Keratinocyte (primary cell): ENCODE results near the gene RHEX. TPM values are rescaled to one million over a fixed set of nuclear protein-coding genes. Genes with fewer than 3 reads are reported as not detected.

Experiments
- DNase-seq: peaks from one replicate; pipeline ENCODE4 v3.0.0-alpha.2; 2011; ENCODE audit warnings: low read depth, missing footprints, low spot score
- FAIRE-seq: peaks from 2 replicates; lab custom pipeline; 2011; peaks lifted over from hg19 to GRCh38; lab: Jason Lieb, UNC
- H2AFZ ChIP-seq: 2 replicates; pipeline ENCODE4 v1.6.0; 2012; ENCODE audit warnings: low read length, control low read depth, inconsistent platforms; ENCODE audit not compliant: control insufficient read depth
- H3K27ac ChIP-seq: 2 replicates; pipeline ENCODE4 v1.5.1; 2011; ENCODE audit warnings: low read length; ENCODE audit not compliant: control insufficient read depth, insufficient read depth
- H3K27me3 ChIP-seq: 3 replicates; pipeline ENCODE4 v1.6.0; 2011; ENCODE audit warnings: low read length; ENCODE audit not compliant: control insufficient read depth, insufficient read depth; ENCODE audit errors: extremely low read depth
- H3K36me3 ChIP-seq, 2 experiments: 2 replicates in 1 of 2; 3 replicates in 1 of 2; pipeline ENCODE4 v1.5.1; 2011; ENCODE audit warnings: low read length in 2 of 2, mild to moderate bottlenecking in 1 of 2; ENCODE audit not compliant: control insufficient read depth in 2 of 2, insufficient read depth in 2 of 2; ENCODE audit errors: extremely low read depth in 1 of 2
- H3K4me1 ChIP-seq: 3 replicates; pipeline ENCODE4 v1.5.1; 2011; ENCODE audit warnings: low read length; ENCODE audit not compliant: control insufficient read depth, insufficient read depth; ENCODE audit errors: extremely low read depth
- H3K4me2 ChIP-seq: 3 replicates; pipeline ENCODE4 v1.6.0; 2011; ENCODE audit warnings: low read depth, low read length; ENCODE audit not compliant: control insufficient read depth, insufficient read depth; ENCODE audit errors: extremely low read depth
- H3K4me3 ChIP-seq, 3 experiments: fragments of 200-600 bp in 1 of 3; sonication (generic) in 1 of 3; 2 replicates in 2 of 3; 3 replicates in 1 of 3; pipeline ENCODE4 v1.5.1; 2011 to 2016; ENCODE audit warnings: low read length in 3 of 3, mild to moderate bottlenecking in 3 of 3, control low read depth in 2 of 3, inconsistent platforms in 1 of 3, low read depth in 1 of 3, mixed read lengths in 1 of 3, mixed run types in 1 of 3, moderate library complexity in 1 of 3; ENCODE audit not compliant: control insufficient read depth in 2 of 3, insufficient read depth in 2 of 3; ENCODE audit errors: extremely low read depth in 1 of 3
- H3K79me2 ChIP-seq: 2 replicates; pipeline ENCODE4 v1.6.0; 2012; ENCODE audit warnings: low read length; ENCODE audit not compliant: control insufficient read depth, insufficient read depth
- H3K9ac ChIP-seq: 3 replicates; pipeline ENCODE4 v1.6.0; 2011; ENCODE audit warnings: low read length; ENCODE audit not compliant: control insufficient read depth, insufficient read depth; ENCODE audit errors: extremely low read depth
- H3K9me1 ChIP-seq: 3 replicates; pipeline ENCODE4 v1.6.0; 2011; ENCODE audit warnings: low read length; ENCODE audit not compliant: control insufficient read depth, insufficient read depth; ENCODE audit errors: extremely low read depth
- H3K9me3 ChIP-seq: 2 replicates; pipeline ENCODE4 v1.5.1; 2012; ENCODE audit warnings: low read depth, low read length; ENCODE audit not compliant: control insufficient read depth
- H4K20me1 ChIP-seq: 3 replicates; pipeline ENCODE4 v1.6.0; 2011; ENCODE audit warnings: low read length; ENCODE audit not compliant: control insufficient read depth, insufficient read depth; ENCODE audit errors: extremely low read depth
- CTCF ChIP-seq, 3 experiments: IDR thresholded peaks in 1 of 3; conservative IDR thresholded peaks in 1 of 3; optimal IDR thresholded peaks in 1 of 3; 2 replicates in 2 of 3; 3 replicates in 1 of 3; pipeline versions ENCODE3 to v1.5.1; 2011; ENCODE audit warnings: low read length in 3 of 3, mild to moderate bottlenecking in 3 of 3, moderate library complexity in 2 of 3, control low read depth in 1 of 3, inconsistent platforms in 1 of 3; ENCODE audit not compliant: insufficient read depth in 2 of 3; ENCODE audit errors: extremely low read depth in 1 of 3
- EZH2 ChIP-seq: IDR thresholded peaks from one replicate; pipeline ENCODE4 v1.6.1; 2012; ENCODE audit warnings: inconsistent platforms, mild to moderate bottlenecking, low read length, moderate library complexity
- dilution Hi-C: fragments of 300-500 bp; cut with MboI; formaldehyde crosslinking; loops from one replicate; pipeline ENCODE4 v1.7.0; 2020; ENCODE audit warnings: low sequenced_read_pairs; ENCODE audit not compliant: extremely low pct_ligation_motif_present
- polyA plus RNA-seq, 5 experiments: library from polyadenylated mRNA; depleted of rRNA in 3 of 5; stranded (reverse) in 3 of 5; stranded (forward) in 1 of 5; unstranded in 1 of 5; fragments of >200 nt; gene quantifications; 1 replicate in 1 of 5; 2 replicates in 3 of 5; 3 replicates in 1 of 5; pipeline versions ENCODE4 v1.2.1 to v1.2.3, GENCODE V29; 2011 to 2012; ENCODE audit warnings: missing spikeins in 2 of 5, low read depth in 1 of 5, low replicate concordance in 1 of 5

Gene RHEX
- polyA plus RNA-seq, 1 donor (not counting 4 experiments of a cell fraction or from before 2014, with no cell fraction given) = not detected

- DNase-seq (no peak), FAIRE-seq (no peak)
- Histone ChIP-seq H3K4me1 (peaks cover 26% of the 10 kb centered on the region), H3K9me1 (no peaks in the 10 kb centered on the region), H3K36me3 (no peaks in the 10 kb centered on the region), H3K9me3 (no peaks in the 10 kb centered on the region), H3K9ac (no peak within 1 kb of the TSS), H3K27ac (no peak within 1 kb of the TSS), H3K27me3 (no peaks in the 10 kb centered on the region), H4K20me1 (no peaks in the 10 kb centered on the region), H3K79me2 (no peaks in the 10 kb centered on the region), H3K4me2 (no peak within 1 kb of the TSS), H2AFZ (no peak within 1 kb of the TSS), H3K4me3 (no peak within 1 kb of the TSS)
- TF ChIP-seq CTCF (optimal IDR thresholded peaks at IDR 0.05 in 1 of 3, IDR thresholded peaks at IDR 0.05 in 1 of 3, conservative IDR thresholded peaks at IDR 0.05 in 1 of 3; ENCODE audit: extremely low read depth in 1 of 3, insufficient read depth in 2 of 3, low read length in 3 of 3) (no peak), EZH2 (no peak)
- dilution Hi-C loops = no loop called here
These were observed 29.3 kb upstream of the RHEX start, which contains the start of gene CTSE for GRCh38 chr1:206023695-206024094. TSS of gene CTSE (minus strand) at chr1:206023895. CDS start at chr1:206023791, 104 bp downstream.

- Histone ChIP-seq H4K20me1 (no peaks in the 10 kb centered on the region), H3K79me2 (no peaks in the 10 kb centered on the region), H3K27me3 (no peaks in the 10 kb centered on the region), H3K27ac (no peak overlapping the region), H3K9me1 (no peaks in the 10 kb centered on the region), H2AFZ (no peak overlapping the region), H3K9me3 (no peaks in the 10 kb centered on the region), H3K4me3 (no peak overlapping the region), H3K4me2 (no peak overlapping the region), H3K36me3 (no peaks in the 10 kb centered on the region), H3K4me1 (peaks cover 37% of the 10 kb centered on the region), H3K9ac (no peak overlapping the region)
- TF ChIP-seq CTCF (optimal IDR thresholded peaks at IDR 0.05 in 1 of 3, IDR thresholded peaks at IDR 0.05 in 1 of 3, conservative IDR thresholded peaks at IDR 0.05 in 1 of 3; ENCODE audit: extremely low read depth in 1 of 3, insufficient read depth in 2 of 3, low read length in 3 of 3) (no peak), EZH2 (no peak)
- dilution Hi-C loops = no loop called here
- FAIRE-seq (no peak), DNase-seq (no peak)
These were observed 27.6 kb upstream of the RHEX start for GRCh38 chr1:206025283-206025820.
